GM18520 (cell line): ENCODE measurements around the gene RAB39B.

Experiments
- ATAC-seq: cut with Tn5 transposase; IDR thresholded peaks from one replicate; pipeline ENCODE4 v1.9.1; 2021; ENCODE audit not compliant: unreplicated experiment

Gene RAB39B

GRCh38 chrX:155216179-155216939, 47.9 kb downstream of the RAB39B start, which contains the start of gene VBP1:
TSS of gene VBP1 (plus strand) at chrX:155216460. CDS start at chrX:155216483, 23 bp downstream.
- ATAC-seq = peak; percentile 99

- no peak for ATAC-seq
These were observed 48.7 kb downstream of the RAB39B start for GRCh38 chrX:155215443-155216178.

- ATAC-seq = no peak
These were observed 50.6 kb downstream of the RAB39B start for GRCh38 chrX:155213731-155214130.

GRCh38 chrX:155211208-155211607, 53.1 kb downstream of the RAB39B start:
- no peak for ATAC-seq
